ENCODE measurements around the gene WDPCP.
"Not testable (repeated sequence)": the region's sequence is repeated elsewhere in the genome, so short reads cannot be mapped to it uniquely, and the experiment has no call there.

Gene WDPCP

GRCh38 chr2:63544017-63544627, 44.2 kb downstream of the WDPCP start:
- no peak for DNase-seq (ENCODE audit: low read depth in 2 of 2, low spot score in 1 of 2)

GRCh38 chr2:63539416-63540162, 48.7 kb downstream of the WDPCP start:
- DNase-seq (ENCODE audit: low read depth in 2 of 2, low spot score in 1 of 2): no peak

- no peak for DNase-seq (ENCODE audit: low read depth in 2 of 2, low spot score in 1 of 2)
These were observed 49.9 kb downstream of the WDPCP start for GRCh38 chr2:63538390-63538789.

- no peak for DNase-seq (ENCODE audit: low read depth in 2 of 2, low spot score in 1 of 2)
These were observed 51.0 kb downstream of the WDPCP start for GRCh38 chr2:63537306-63537705.

- DNase-seq (ENCODE audit: low read depth in 2 of 2, low spot score in 1 of 2): no peak
These were observed 57.5 kb downstream of the WDPCP start for GRCh38 chr2:63530704-63531279.

- DNase-seq (ENCODE audit: low read depth in 2 of 2, low spot score in 1 of 2): no peak
These were observed 62.4 kb downstream of the WDPCP start for GRCh38 chr2:63525905-63526304.

- DNase-seq (ENCODE audit: low read depth in 2 of 2, low spot score in 1 of 2): no peak
These were observed 65.3 kb downstream of the WDPCP start for GRCh38 chr2:63522950-63523349.

- no peak for DNase-seq (ENCODE audit: low read depth in 2 of 2, low spot score in 1 of 2)
These were observed 67.5 kb downstream of the WDPCP start for GRCh38 chr2:63520793-63521192.

- no peak for DNase-seq (ENCODE audit: low read depth in 2 of 2, low spot score in 1 of 2)
These were observed 73.5 kb downstream of the WDPCP start for GRCh38 chr2:63514781-63515180.

GRCh38 chr2:63514237-63514716, 74.0 kb downstream of the WDPCP start:
- DNase-seq (ENCODE audit: low read depth in 2 of 2, low spot score in 1 of 2): no peak

- DNase-seq (ENCODE audit: low read depth in 2 of 2, low spot score in 1 of 2): no peak
These were observed 82.0 kb downstream of the WDPCP start for GRCh38 chr2:63506320-63506719.

- no peak for DNase-seq (ENCODE audit: low read depth in 2 of 2, low spot score in 1 of 2)
These were observed 84.5 kb downstream of the WDPCP start for GRCh38 chr2:63503818-63504217.

- DNase-seq (ENCODE audit: low read depth in 2 of 2, low spot score in 1 of 2): no peak
These were observed 87.9 kb downstream of the WDPCP start for GRCh38 chr2:63500398-63500797.

GRCh38 chr2:63497576-63497975, 90.7 kb downstream of the WDPCP start:
- no peak for DNase-seq (ENCODE audit: low read depth in 2 of 2, low spot score in 1 of 2)

GRCh38 chr2:63494968-63495367, 93.3 kb downstream of the WDPCP start:
- DNase-seq (ENCODE audit: low read depth in 2 of 2, low spot score in 1 of 2): no peak

- DNase-seq (ENCODE audit: low read depth in 2 of 2, low spot score in 1 of 2): no peak
These were observed 94.2 kb downstream of the WDPCP start for GRCh38 chr2:63494100-63494499.

- DNase-seq (ENCODE audit: low read depth in 2 of 2, low spot score in 1 of 2): no peak
These were observed 100.1 kb downstream of the WDPCP start for GRCh38 chr2:63488118-63488713.

GRCh38 chr2:63486861-63487290, 101.4 kb downstream of the WDPCP start:
- no peak for DNase-seq (ENCODE audit: low read depth in 2 of 2, low spot score in 1 of 2)

GRCh38 chr2:63484901-63485300, 103.4 kb downstream of the WDPCP start:
- no peak for DNase-seq (ENCODE audit: low read depth in 2 of 2, low spot score in 1 of 2)

GRCh38 chr2:63484481-63484880, 103.8 kb downstream of the WDPCP start:
- DNase-seq (ENCODE audit: low read depth in 2 of 2, low spot score in 1 of 2): no peak

- no peak for DNase-seq (ENCODE audit: low read depth in 2 of 2, low spot score in 1 of 2)
These were observed 110.6 kb downstream of the WDPCP start for GRCh38 chr2:63477686-63478085.

- not testable (repeated sequence) for DNase-seq (ENCODE audit: low read depth in 2 of 2, low spot score in 1 of 2)
These were observed 119.0 kb downstream of the WDPCP start for GRCh38 chr2:63469313-63469712.

Data from stimulated activated CD8-positive, alpha-beta memory T cell treated with anti-CD3 and anti-CD28 coated beads, Interleukin-4, amount 100 ng/mL, for 1 hour (primary cell).